HG03342 (cell line): Measurements from ENCODE around the gene CDK12.
"Not testable (repeated sequence)": the region's sequence is repeated elsewhere in the genome, so short reads cannot be mapped to it uniquely, and the experiment has no call there.

ENCODE experiments used
- ATAC-seq: cut with Tn5 transposase; IDR thresholded peaks from one replicate; pipeline ENCODE4 v1.9.1; 2021; ENCODE audit warnings: mild to moderate bottlenecking, moderate library complexity; ENCODE audit not compliant: unreplicated experiment

Gene CDK12

GRCh38 chr17:39496921-39497320 is 35.6 kb downstream of the CDK12 start:
- not testable (repeated sequence) for ATAC-seq

- ATAC-seq = no peak
Measured at GRCh38 chr17:39507511-39507910, 46.2 kb downstream of the CDK12 start.

GRCh38 chr17:39508987-39509386 is 47.7 kb downstream of the CDK12 start:
- no peak for ATAC-seq

- ATAC-seq = no peak
Measured at GRCh38 chr17:39513309-39513708, 52.0 kb downstream of the CDK12 start.

- no peak for ATAC-seq
Measured at GRCh38 chr17:39513915-39514314, 52.6 kb downstream of the CDK12 start.

GRCh38 chr17:39517224-39517623 is 55.9 kb downstream of the CDK12 start:
- ATAC-seq = no peak

- no peak for ATAC-seq
Measured at GRCh38 chr17:39525801-39526506, 64.7 kb downstream of the CDK12 start.

- ATAC-seq = no peak
Measured at GRCh38 chr17:39527220-39527813, 66.0 kb downstream of the CDK12 start.

- ATAC-seq = no peak
Measured at GRCh38 chr17:39529455-39529854, 68.2 kb downstream of the CDK12 start.

- no peak for ATAC-seq
Measured at GRCh38 chr17:39530513-39530912, 69.2 kb downstream of the CDK12 start.

GRCh38 chr17:39531252-39531651 is 70.0 kb downstream of the CDK12 start:
- ATAC-seq = no peak

GRCh38 chr17:39533891-39534290 is 72.6 kb downstream of the CDK12 start:
- no peak for ATAC-seq

GRCh38 chr17:39534768-39535405 is 73.6 kb downstream of the CDK12 start:
- ATAC-seq = no peak

- no peak for ATAC-seq
Measured at GRCh38 chr17:39536468-39536867, 75.2 kb downstream of the CDK12 start.

GRCh38 chr17:39537364-39537763 is 76.1 kb downstream of the CDK12 start:
- ATAC-seq = not testable (repeated sequence)

- ATAC-seq = no peak
Measured at GRCh38 chr17:39538866-39539265, 77.6 kb downstream of the CDK12 start.

GRCh38 chr17:39540611-39541010 is 79.3 kb downstream of the CDK12 start:
- ATAC-seq = no peak

GRCh38 chr17:39541652-39542051 is 80.4 kb downstream of the CDK12 start:
- no peak for ATAC-seq

GRCh38 chr17:39543176-39543575 is 81.9 kb downstream of the CDK12 start:
- no peak for ATAC-seq

- no peak for ATAC-seq
Measured at GRCh38 chr17:39543664-39544063, 82.4 kb downstream of the CDK12 start.

- ATAC-seq = not testable (repeated sequence)
Measured at GRCh38 chr17:39544361-39544760, 83.1 kb downstream of the CDK12 start.
